GM19239 (cell line): Measurements from ENCODE around the gene CAPN10.

Source experiments
- DNase-seq: peaks from one replicate; pipeline ENCODE4 v3.0.0; 2011; ENCODE audit warnings: low spot score; ENCODE audit not compliant: insufficient read length
- FAIRE-seq: peaks from 2 replicates; lab custom pipeline; 2011; peaks lifted over from hg19 to GRCh38; lab: Jason Lieb, UNC

CAPN10 gene

GRCh38 chr2:240632306-240632721, 45.8 kb downstream of the CAPN10 start:
- FAIRE-seq: no peak
- no peak for DNase-seq

GRCh38 chr2:240635121-240635997, 48.8 kb downstream of the CAPN10 start:
- FAIRE-seq (no peak), DNase-seq (no peak)

GRCh38 chr2:240635998-240636547, 49.5 kb downstream of the CAPN10 start:
- FAIRE-seq: no peak
- DNase-seq: no peak

- DNase-seq: no peak
- FAIRE-seq: no peak
These were observed 50.1 kb downstream of the CAPN10 start for GRCh38 chr2:240636563-240637115.

- DNase-seq: no peak
- FAIRE-seq: no peak
These were observed 50.8 kb downstream of the CAPN10 start for GRCh38 chr2:240637116-240637900.

GRCh38 chr2:240637901-240638345, 51.4 kb downstream of the CAPN10 start:
- no peak for FAIRE-seq
- no peak for DNase-seq

GRCh38 chr2:240638512-240639160, 52.1 kb downstream of the CAPN10 start:
- DNase-seq: no peak
- no peak for FAIRE-seq

- DNase-seq (no peak), FAIRE-seq (no peak)
These were observed 53.0 kb downstream of the CAPN10 start for GRCh38 chr2:240639566-240639965.

- no peak for FAIRE-seq
- DNase-seq: no peak
These were observed 54.4 kb downstream of the CAPN10 start for GRCh38 chr2:240640939-240641338.

- no peak for FAIRE-seq
- no peak for DNase-seq
These were observed 55.7 kb downstream of the CAPN10 start for GRCh38 chr2:240642061-240642805.

GRCh38 chr2:240642806-240643092, 56.2 kb downstream of the CAPN10 start:
- DNase-seq (no peak), FAIRE-seq (no peak)

- DNase-seq (no peak), FAIRE-seq (no peak)
These were observed 56.7 kb downstream of the CAPN10 start for GRCh38 chr2:240643093-240643810.

- DNase-seq: no peak
- no peak for FAIRE-seq
These were observed 57.2 kb downstream of the CAPN10 start for GRCh38 chr2:240643811-240644150.

- DNase-seq: no peak
- FAIRE-seq: no peak
These were observed 57.7 kb downstream of the CAPN10 start for GRCh38 chr2:240644171-240644651.

- DNase-seq: no peak
- no peak for FAIRE-seq
These were observed 58.3 kb downstream of the CAPN10 start for GRCh38 chr2:240644859-240645301.

GRCh38 chr2:240645346-240645745, 58.8 kb downstream of the CAPN10 start:
- no peak for DNase-seq
- no peak for FAIRE-seq

GRCh38 chr2:240645801-240646175, 59.3 kb downstream of the CAPN10 start:
- no peak for FAIRE-seq
- DNase-seq: no peak

GRCh38 chr2:240646176-240646899, 59.8 kb downstream of the CAPN10 start:
- no peak for DNase-seq
- FAIRE-seq: no peak
